NCI-H526 treated with DMSO at 0.1 percent for 48 hours (cell line): Measurements from ENCODE around the gene ZNF610.

Source experiments
- DNase-seq: peaks from one replicate; lab custom pipeline; 2025; lab: John Stamatoyannopoulos, UW

The ZNF610 gene

DNA sequence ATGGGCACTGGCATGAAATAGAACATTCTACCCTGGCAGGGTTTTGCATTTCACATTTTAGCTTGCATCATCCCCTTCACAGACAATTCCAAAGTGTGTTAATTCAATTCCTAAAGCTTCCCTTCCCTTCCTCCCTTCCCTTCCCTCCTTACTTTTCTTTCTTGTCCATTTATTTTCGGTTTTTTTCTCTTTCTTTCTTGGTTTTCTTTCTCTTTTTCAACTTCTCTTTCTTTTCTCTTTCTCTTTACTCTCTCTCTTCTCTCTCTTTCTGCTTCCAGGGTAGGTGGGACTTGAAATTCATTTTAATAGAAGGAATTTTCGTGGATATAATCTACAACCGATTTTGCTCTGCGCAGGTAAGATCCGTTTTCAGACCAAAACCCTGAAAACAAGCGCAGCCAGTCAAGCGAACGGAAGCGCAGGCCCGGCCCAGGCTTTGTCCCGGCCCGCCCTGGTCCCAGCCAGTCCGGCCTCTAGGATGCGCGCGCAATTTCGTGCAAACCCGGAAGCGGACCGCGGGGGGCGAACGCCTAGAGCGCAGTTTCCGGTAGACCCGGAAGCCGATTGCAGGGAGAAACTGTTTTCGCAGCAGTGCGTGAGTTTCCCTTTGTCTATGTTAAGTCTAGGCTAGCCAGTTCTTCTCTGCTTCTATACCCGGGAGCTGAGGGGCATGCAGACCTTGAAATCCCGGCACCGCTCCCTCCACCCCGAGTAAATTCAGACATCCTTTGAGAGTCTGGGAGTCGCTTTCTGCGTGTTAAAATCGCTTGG lies 61.5 kb downstream of the ZNF610 start, which contains the start of gene ZNF528:
Gene ZNF528 (plus strand): TSS at position 540 of the 771 bp plus-strand sequence. CDS start 4,165 bp downstream, outside the sequence.
- peak; percentile 90 for DNase-seq

DNA sequence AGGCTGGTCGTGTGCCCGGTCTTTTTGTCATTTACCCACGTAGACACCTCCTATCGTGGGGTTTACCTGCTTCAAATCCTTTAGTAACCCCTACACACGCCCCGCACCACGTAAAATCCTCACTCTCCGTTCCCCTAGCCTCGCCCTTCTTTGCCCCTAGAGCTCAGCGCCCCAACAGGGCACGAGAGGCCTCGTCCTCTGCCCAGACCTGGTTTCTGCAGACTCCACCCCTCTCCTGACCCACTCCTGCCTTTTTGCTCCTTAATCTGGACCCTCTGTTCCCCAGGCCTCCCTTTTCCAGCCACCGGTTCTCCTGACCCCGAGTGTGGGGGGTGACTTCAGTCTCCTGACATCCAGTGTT lies 62.0 kb downstream of the ZNF610 start:
- no peak for DNase-seq

GRCh38 chr19:52410276-52410675 lies 74.2 kb downstream of the ZNF610 start:
- no peak for DNase-seq

GRCh38 chr19:52415711-52416110 lies 79.7 kb downstream of the ZNF610 start:
- DNase-seq, result no peak
